ENCODE measurements around the gene SMOC1.

The SMOC1 gene

GRCh38 chr14:69891422-69891821, 12.2 kb downstream of the SMOC1 start:
- Histone ChIP-seq H3K4me2 (ENCODE audit: low read length) (no peak overlapping the region), H3F3A (ENCODE audit: insufficient read depth, low read length) (no peaks in the 10 kb centered on the region), H3K4me3 (ENCODE audit: low read depth, low read length, poor library complexity, severe bottlenecking) (no peak overlapping the region), H3K9me2 (ENCODE audit: low read depth, low read length) (no peaks in the 10 kb centered on the region), H3K36me3 (ENCODE audit: insufficient read depth, low read length) (no peaks in the 10 kb centered on the region), H3K9ac (ENCODE audit: low read length) (no peak overlapping the region), H3K27me3 (ENCODE audit: insufficient read depth, low read length) (no peaks in the 10 kb centered on the region), H3K27ac (ENCODE audit: low read depth, low read length, poor library complexity, severe bottlenecking) (no peak overlapping the region), H2AFZ (ENCODE audit: low read length) (no peak overlapping the region), H3K79me2 (ENCODE audit: insufficient read depth, low read length) (no peaks in the 10 kb centered on the region), H3K9me3 (ENCODE audit: low read length) (no peaks in the 10 kb centered on the region), H3K4me1 (ENCODE audit: insufficient read depth, low read length, severe bottlenecking) (no peaks in the 10 kb centered on the region), H4K20me1 (ENCODE audit: insufficient read depth, low read length) (no peaks in the 10 kb centered on the region)
- TF ChIP-seq EZH2 (IDR thresholded peaks at IDR 0.05; ENCODE audit: borderline replicate concordance, low read length): no peak
- no peak for TF ChIP-seq CTCF (IDR thresholded peaks at IDR 0.05; ENCODE audit: low read length)

GRCh38 chr14:69895109-69895508, 15.9 kb downstream of the SMOC1 start:
- Histone ChIP-seq H3K4me3 (ENCODE audit: low read depth, low read length, poor library complexity, severe bottlenecking) (no peak overlapping the region), H3K27me3 (ENCODE audit: insufficient read depth, low read length) (no peaks in the 10 kb centered on the region; the same call in 1 of the 2 replicates), H3K36me3 (ENCODE audit: insufficient read depth, low read length) (no peaks in the 10 kb centered on the region), H3F3A (ENCODE audit: insufficient read depth, low read length) (no peaks in the 10 kb centered on the region), H4K20me1 (ENCODE audit: insufficient read depth, low read length) (no peaks in the 10 kb centered on the region), H3K9me3 (ENCODE audit: low read length) (no peaks in the 10 kb centered on the region), H3K9me2 (ENCODE audit: low read depth, low read length) (no peaks in the 10 kb centered on the region), H3K27ac (ENCODE audit: low read depth, low read length, poor library complexity, severe bottlenecking) (no peak overlapping the region), H3K9ac (ENCODE audit: low read length) (no peak overlapping the region), H3K4me2 (ENCODE audit: low read length) (no peak overlapping the region), H3K79me2 (ENCODE audit: insufficient read depth, low read length) (no peaks in the 10 kb centered on the region), H3K4me1 (ENCODE audit: insufficient read depth, low read length, severe bottlenecking) (no peaks in the 10 kb centered on the region), H2AFZ (ENCODE audit: low read length) (no peak overlapping the region)
- no peak for TF ChIP-seq EZH2 (IDR thresholded peaks at IDR 0.05; ENCODE audit: borderline replicate concordance, low read length)
- no peak for TF ChIP-seq CTCF (IDR thresholded peaks at IDR 0.05; ENCODE audit: low read length)

GRCh38 chr14:69896080-69896479, 16.9 kb downstream of the SMOC1 start:
- Histone ChIP-seq H3K9me2 (ENCODE audit: low read depth, low read length) (no peaks in the 10 kb centered on the region), H3K27me3 (ENCODE audit: insufficient read depth, low read length) (no peaks in the 10 kb centered on the region; the same call in 1 of the 2 replicates), H3K79me2 (ENCODE audit: insufficient read depth, low read length) (no peaks in the 10 kb centered on the region), H3K9me3 (ENCODE audit: low read length) (no peaks in the 10 kb centered on the region), H3K4me1 (ENCODE audit: insufficient read depth, low read length, severe bottlenecking) (no peaks in the 10 kb centered on the region), H3F3A (ENCODE audit: insufficient read depth, low read length) (no peaks in the 10 kb centered on the region), H3K4me2 (ENCODE audit: low read length) (no peak overlapping the region), H3K4me3 (ENCODE audit: low read depth, low read length, poor library complexity, severe bottlenecking) (no peak overlapping the region), H3K36me3 (ENCODE audit: insufficient read depth, low read length) (no peaks in the 10 kb centered on the region), H2AFZ (ENCODE audit: low read length) (no peak overlapping the region), H4K20me1 (ENCODE audit: insufficient read depth, low read length) (no peaks in the 10 kb centered on the region), H3K9ac (ENCODE audit: low read length) (no peak overlapping the region), H3K27ac (ENCODE audit: low read depth, low read length, poor library complexity, severe bottlenecking) (no peak overlapping the region)
- TF ChIP-seq CTCF (IDR thresholded peaks at IDR 0.05; ENCODE audit: low read length) (no peak), EZH2 (IDR thresholded peaks at IDR 0.05; ENCODE audit: borderline replicate concordance, low read length) (no peak)
